Stimulated activated CD4-positive, alpha-beta T cell treated with anti-CD3 and anti-CD28 coated beads, TNF-alpha, amount 100 ng/mL, for 1 hour (primary cell): ENCODE measurements around the gene CTIF.

ENCODE experiments used
- DNase-seq, 3 donors: peaks; one replicate each; pipeline ENCODE4 v3.0.0-alpha.2; 2020; ENCODE audit warnings: low read depth in 3 of 3, low spot score in 1 of 3

Gene CTIF

DNA sequence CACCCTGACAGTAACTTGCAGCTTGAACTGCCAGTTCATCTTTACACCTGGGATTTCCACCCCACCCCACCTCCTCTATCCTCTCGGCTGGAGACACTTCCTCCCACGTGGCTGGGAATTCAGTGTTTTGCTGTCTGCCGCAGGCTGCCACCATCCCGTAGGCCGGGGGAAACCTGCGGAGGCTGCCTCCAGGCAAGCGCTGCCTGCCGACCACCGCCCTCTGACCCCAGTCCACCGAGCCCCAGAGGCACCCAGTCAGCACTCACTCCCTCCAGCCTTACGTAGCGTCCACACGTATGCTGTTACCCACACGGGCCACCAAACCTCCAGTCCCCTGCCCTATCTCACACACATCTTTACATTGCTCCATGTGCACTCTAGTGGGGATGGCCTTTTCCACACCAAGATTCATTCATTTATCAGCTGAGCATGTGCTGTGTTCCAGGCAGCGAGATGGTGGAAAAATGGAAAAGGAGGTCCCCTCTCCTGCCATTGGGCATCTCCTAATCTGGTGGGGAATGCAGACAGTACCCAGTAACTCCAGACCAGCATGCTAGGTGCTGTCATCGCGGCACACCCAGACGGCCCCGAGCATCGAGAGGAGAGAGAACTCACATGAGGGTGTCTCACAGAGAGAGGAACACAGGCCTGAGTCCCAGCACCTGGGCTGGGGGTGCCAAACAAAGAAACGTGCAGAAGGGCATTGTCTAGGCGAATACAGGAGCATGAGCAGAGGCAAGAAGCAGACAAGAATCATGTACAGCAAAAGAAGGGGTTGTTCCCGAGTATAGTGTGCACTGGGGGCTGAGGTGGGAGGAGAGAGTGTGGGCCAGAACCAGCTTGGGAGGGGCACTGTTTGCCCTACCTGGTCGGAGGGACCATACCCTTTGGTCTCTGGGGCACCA, 245.0 kb downstream of the CTIF start:
- no peak for DNase-seq

DNA sequence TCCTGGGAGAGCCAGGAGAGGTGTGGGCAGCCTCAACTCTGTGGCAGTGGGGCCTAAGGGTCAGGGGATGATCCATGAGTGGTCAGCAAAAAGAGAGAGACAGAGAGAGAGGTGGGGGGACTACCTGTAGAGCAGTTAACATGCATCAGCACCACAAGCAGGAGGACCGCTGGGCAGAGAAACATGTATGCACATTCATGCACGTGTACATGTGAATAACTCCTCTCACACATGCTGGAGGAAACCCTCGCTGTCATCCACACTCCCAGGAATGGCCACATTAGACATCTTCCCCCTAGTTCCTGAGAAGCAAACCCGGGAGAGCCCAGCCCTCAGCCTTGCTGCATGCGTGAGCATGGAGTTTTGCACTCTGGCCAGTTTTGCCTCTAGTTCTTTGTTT, 245.8 kb downstream of the CTIF start:
- no peak for DNase-seq

DNA sequence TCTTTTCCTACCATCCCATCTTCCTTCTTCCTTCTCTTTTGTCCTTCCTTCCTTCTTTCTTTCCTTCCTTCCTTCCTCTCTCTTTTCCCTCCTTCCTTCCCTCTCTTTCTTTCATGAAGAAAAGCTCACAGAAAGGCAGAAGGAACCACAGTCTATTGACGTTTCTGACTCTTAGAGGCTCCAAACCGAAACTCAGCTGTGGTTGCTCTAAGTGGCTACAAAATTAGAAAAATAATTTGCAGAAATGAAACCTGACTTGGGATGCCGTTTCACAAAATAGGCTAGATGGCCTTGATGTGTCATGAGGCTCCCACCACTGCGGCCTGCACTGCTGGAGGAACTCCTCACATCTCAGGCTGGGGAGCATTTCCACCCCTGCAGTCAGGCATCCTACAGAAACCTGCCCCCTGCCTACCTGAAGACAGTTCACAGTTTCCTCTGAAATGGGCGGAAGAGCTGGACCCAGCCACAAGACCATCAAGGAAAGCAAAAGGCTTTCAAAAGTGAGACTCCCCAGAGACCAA, 246.3 kb downstream of the CTIF start:
- no peak for DNase-seq

DNA sequence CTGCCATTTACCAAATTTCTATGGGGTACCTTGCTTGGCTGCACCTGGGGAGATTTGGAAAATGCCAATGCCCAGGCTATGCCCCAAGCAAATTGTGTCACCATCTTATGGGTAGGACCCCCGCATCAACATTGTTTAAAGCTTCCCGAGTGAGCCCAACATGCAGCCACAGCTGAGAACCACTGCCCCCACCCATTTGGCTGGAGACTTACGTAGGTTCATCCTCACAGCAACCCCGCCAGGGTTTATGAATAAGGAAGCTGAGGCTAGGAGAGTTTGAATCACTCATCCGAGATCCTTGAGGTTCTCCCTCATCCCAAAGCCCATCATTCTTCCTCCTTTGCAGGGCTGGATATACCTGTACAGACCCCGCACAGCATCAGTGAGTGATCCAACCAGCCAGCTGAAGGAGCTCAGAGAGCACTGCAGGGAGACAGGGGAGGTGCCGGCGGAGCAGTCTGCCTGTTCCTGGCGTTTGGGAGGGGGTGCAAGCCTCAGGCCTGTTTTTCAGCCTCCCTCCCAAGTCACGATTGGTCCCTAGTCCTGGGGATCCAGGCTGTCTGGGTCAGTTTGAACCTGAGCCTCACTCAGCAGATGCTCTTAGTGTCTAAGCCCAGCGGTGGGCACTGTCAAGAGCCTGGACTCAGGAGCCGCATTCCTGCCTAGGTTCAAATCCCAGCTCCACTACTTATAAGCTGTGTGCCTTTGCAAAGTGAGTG, 247.1 kb downstream of the CTIF start:
- DNase-seq: no peak

DNA sequence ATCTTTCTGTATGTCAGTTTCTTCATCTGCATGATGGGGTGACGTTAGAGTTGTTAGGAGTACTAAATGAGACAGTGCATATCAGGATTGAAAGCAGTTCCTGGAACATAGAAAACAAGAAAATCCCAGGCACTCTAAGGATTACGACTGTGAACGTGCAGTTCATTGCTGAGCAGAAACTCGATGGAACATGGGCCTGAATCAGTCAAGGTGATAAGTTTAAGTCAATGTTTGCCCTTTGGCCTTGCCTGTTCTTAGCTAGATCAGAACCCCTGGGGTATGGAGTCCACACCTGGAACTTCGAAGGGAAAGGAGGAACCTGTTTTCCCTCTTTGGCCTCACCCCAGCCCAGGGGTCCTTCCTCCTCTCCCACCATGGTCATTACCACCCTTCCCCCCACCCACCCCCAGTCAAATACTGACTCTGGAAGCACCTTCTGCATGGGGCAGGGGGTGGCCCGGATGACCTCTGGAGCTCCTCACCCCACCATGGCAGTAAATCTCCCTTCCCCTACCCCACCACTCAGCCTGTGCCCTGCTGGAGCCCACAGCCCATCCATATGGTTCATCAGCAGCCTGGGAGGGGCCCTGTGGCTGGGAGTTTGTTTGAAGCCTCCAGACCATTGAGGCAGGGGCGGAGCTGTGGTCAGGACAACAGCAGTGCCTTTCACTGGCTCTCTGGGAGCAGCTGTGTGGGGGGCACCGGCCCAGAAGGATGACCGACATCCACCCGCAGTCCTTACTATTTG, 247.8 kb downstream of the CTIF start:
- DNase-seq: no peak

DNA sequence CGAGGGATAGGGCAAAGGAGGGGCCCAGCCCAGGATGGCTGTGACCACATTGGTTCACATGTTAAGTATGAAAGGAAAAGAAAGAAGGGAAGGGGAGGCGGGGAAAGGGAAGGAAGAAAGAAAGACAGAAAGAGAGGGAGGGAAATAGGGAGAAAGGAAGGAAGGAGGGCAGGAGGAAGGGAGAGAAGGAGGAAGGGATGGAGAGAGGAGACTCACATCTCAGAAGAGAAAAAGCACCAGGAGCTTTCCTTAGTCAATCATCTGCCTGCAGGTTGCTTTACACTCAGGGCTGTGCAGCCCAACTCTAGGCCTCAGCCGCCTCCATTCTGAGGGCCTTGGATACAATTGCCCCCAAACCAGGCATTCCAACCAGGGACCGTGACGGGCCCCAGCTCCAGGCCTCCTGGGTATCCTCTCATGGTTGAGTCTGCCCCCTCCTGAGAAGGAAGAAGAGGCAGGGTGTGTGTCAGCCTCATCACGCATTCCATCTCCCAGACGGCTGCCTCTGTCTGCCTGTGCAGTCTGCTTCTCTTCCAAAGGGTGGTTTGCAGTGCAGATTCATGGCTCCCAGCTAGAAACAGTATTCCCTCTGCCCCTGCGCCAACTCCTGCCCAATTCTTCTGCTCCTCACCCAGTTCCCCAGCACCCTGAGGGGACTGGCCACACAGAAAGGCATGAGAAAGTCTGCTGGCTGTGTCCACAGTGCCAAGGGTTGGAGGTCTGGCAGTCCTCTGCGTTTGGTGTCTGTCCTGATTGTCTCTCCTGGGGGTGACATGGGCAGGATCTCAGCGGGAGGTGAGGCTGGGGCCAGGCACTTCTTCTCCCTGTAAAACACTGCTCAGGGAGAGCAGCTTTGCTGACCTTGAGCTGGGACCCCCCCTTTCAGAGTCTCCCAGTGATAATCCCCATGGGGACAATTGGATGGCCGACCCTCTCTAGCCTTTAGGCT, 248.6 kb downstream of the CTIF start:
- DNase-seq: no peak

DNA sequence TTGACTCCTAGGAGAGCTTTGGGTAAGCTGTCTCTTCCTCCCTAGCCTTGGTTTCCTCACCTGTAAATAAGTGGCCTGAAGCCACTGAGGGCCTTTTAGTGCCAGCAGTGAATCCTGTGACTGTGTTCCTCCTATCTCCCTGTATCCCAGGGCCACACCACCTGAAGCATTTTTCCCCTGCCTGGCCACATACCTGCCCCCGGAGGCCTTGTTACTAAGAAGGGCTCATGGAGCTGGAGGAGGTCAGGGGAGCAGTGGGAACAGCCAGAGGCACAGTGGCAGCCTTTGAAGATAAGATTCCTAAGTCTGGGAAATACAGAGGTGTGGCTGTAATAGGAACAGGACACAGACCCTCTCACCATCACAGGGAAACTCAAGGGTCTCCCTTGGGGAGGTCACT, 249.5 kb downstream of the CTIF start:
- no peak for DNase-seq

DNA sequence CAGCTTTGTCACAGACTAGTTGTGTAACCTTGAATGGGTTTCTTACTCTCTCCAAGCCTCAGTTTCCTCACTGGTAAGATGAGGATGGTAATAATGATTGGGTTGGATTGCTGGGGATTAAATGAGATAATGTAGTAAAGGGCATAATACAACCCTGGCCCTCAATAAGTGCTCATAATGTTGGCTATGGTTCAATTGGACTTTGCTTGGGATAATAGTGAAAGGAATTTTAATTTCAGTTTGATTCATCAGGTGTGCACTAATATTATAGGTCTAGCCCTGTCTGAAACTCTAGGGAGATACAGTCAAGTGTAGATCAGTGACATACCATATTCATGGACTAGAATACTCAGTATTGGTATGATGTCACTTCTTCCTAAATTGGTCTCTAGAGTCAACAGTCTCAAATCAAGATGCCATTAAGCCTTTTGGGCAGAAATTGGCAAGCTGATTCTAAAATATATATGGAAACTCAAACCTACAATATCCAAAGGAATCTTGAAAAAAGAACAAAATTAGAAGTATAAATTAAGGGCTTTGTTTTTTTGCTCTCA, 250.5 kb downstream of the CTIF start:
- no peak for DNase-seq

DNA sequence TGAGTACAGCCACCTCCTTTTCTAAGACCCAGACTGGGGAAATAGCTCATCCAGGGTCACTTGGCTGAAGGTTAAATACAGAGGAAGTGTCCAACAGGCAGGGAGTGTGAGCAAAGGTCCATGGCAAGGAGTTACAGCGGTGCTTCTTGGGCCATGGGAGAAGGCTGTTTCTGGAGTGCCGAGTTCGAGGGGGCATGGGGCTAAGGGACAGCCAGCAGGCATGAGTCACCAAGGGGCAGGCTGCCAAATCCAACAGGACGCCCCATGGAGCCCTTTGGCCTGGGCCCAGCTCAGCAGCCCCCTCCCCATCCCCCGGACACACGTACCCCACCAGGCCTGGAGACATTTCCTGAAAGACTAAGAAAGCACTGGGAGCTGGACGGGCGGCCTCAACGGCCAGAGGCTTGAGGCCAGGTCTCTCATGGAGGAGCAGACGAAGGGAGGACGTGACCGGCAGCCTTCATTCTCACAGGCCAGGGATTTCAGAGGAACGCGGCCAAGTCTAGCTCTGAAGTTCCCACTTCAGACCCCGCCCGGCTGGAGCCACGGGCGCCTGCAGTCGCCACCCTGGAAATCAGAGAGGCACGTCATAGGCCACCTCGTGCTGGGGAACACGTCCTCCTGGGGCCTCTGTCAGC, 251.5 kb downstream of the CTIF start:
- DNase-seq: no peak

DNA sequence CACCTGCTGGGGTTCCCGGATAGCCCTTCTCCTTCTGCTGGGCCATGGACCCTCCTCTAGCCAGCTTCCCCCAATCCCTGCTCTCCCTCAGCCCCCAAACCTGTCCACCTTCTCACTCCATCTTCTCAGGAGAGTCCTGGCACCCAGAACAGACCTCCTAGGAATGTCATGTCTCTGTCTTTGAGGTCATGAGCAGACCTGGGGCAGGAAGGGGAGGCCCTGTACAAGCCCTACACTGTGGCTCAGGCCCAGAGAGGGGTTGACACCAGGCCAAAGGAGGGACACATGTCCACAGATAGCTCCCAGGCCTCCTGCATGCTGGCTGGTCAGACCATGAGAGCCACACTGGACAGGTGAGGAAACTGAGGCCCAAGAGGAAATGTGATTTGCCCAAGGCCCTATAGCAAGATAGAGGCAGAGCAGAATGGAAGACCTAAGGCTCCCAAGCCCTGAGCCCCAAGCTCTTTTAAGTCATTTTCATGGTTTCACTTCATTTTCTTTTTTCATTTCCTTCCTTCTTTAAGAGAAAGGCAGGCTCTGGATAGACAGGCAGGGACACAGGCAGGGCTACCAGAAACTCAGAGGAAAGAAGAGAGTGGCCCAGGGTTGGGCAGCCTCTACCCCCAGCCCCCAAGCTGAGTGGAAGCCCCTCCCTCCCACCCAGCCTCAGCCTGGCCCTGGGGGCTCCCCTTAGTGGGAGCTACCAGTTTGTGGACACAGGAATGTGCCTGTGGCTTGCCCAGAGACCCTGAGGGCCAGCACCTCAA, 252.2 kb downstream of the CTIF start:
- DNase-seq: no peak

DNA sequence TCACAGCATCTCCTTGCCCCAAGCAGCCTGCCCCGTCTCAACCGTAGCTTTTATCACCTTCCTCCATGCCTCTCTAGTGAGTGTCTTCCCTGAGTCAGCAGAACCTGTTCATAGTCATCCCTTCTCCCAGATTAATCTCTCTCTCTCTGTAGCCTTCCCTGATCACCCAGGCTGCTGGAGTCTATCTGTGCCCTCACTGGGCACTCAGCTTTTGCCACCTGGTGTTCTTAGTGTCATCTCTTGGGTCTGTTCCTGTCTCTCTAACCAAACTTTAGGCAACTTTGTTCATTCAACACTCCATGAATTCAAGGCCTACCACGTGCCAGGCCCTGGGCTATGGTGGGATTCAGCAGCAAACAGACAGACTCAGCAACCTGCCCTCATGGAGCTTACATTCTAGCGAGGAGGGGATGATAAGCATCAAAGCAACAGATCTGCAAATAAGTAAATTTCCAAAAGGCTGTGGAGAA, 252.8 kb downstream of the CTIF start:
- no peak for DNase-seq

DNA sequence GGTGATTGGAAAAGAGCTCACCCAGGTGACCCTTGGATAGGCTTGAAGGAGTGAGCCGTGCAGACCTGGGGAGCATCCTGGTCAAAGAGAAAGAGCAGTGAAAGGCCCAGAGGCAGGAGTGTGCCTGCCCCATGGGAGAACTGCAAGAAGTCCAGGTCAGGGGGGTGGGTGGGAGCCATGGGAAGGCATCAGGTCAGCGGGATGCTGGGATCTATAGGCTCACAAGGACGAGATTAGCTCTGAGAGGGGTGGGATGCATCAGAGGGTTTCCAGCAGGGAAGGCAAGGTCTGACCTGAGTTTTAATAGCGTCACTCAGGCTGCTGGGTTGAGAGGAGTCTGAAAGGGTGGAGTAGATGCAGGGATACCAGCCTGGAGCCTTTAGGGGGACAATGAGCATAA, 253.3 kb downstream of the CTIF start:
- DNase-seq: no peak

DNA sequence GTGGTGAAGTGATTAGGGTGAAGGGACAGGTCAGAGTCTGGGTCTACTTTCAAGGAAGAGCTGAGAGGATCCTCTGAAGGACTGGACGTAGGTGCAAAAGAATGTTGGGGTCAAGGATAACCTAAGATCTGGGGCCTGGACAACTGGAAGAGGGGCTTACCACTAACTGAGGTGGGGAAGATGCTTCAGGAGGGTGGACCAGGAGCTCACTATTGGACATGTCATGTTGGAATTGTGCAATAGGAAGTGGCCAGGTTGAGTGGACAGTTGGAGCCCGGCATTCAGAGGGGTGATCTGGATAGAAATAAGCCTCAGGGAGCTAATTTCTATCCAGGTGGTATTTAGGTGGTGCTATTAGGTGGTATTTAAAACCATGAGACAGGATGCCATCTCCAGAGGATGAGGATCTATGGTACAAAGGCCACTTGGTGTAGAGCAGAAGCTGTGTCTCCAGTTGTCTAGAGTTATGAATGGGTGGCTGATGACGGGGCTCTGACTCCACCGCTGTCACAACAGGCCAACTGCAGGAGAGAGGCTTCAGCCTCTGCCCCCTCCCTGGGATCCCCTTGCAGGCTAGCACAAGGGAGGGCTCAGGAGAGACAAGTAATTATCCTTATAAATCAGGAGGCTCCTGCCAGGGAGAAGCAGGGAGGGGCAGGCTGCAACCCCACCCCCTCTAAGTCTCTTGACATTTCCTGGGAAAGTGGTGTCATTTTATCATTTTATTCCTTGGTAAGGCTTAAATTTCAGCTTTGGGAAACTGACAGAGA, 254.0 kb downstream of the CTIF start:
- no peak for DNase-seq

DNA sequence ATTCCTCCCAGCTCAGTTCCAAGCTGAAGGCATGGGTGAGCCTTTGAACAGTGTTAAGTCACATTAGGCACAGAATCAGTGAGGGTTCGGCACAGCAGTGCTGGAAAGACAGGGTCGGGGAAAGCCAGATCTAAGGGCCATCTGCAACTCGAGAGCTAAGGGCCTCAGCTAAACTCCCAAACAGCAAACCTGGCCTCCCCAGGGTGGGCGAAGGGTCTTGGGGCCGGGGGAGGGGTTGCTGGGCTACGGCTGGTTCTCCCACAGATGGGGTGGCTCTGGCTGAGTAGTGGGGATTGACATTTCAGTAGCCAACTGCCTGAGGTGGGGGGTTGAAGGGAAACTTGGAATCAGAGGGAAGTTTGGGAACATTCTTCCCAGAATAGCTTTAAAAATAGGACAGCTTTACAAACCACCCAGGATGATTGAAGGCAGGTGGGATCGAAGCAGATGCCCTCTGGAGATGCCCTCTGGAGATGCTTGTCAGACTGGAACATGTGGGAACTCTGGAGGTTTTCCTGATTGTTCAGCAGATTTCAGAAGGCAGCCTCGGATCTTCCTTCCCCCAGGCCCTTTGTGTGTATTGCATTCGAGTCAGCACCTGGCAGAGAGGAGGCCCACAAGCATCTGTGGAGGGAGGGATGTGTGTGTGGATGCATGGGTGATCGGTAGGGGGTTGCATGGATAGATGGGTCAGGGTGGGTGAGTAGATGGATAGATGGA, 255.6 kb downstream of the CTIF start:
- DNase-seq: no peak

DNA sequence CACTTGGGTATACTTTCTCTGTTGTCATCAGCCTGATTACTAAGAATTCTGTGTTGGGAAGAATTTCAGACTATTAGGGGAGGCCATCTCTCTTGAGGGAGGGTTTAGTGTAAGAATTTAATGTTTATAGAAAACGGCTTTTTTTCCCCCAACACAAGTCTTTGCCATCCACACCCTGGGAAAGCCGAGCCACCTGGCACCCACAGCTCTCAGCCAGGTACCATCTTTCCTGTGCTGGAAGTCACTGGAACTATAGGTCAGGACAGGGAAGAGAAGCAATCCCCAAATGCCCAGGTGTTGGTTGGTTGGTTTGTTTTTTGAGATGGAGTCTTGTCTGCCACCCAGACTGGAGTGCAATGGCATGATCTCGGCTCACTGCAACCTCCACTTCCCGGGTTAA, 256.9 kb downstream of the CTIF start:
- no peak for DNase-seq

DNA sequence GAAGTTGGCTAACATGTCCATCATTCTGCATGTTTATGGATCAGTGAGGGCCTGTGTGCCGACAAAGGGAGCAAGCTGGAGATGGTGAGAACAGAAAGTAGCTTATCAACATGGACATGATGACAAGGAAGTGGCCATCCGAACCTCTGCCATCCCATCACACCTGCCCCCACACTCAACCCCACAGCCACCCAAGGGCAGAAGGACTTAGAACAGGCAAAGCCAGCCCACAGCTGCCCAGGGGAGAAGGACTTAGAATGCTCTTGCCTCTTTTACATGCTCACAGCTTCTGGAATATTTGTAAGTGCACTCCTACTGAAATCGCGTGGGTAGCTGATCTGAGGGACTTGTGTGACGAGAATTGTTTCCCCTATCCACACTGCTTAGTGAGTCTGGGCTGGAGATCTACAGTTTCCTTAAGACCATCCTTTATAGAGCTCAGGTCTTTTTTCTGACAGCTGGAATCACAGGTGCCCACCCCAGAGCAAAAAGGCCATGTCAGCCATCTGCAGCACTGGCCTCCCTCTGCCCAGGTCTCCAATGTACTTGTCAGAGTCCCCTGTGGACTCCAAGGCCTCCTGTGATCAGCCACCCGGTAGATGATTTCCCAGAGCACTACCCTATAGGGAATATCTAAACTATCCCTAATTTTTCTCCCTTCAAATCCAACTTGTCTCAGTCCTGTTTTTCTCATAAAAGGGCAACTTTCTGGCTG, 257.8 kb downstream of the CTIF start:
- DNase-seq: no peak

DNA sequence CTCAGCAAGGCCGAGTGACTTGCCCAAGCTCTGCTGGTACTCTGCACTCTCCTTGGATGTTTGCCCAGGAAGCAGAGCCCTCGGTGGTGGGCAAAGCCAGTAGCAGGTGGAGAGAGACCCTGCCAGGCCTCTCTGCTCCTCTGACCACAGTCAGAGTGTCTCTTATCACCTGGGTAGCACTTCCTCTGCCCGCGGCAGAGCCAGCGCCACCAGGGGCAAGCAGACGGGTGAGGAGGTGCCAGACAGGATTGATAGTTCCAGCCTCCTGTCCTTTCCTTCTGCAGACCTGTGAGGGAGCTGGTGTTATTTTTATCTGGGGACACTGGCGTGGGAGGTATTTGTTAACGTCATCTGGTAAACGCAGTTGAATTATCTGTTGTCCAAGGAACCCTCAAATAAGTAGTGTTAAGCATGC, 259.0 kb downstream of the CTIF start:
- DNase-seq: no peak
